ENCODE measurements around the gene MYO18A.
A peak's percentile ranks its signal among the peaks of the same experiment; 100 is the strongest.
"Not testable (repeated sequence)": the region's sequence is repeated elsewhere in the genome, so short reads cannot be mapped to it uniquely, and the experiment has no call there.

MYO18A gene

GRCh38 chr17:29147228-29147627 lies 33.0 kb downstream of the MYO18A start:
- not testable (repeated sequence) for DNase-seq (ENCODE audit: low read depth)

- DNase-seq (ENCODE audit: low read depth) = no peak
Observed at GRCh38 chr17:29146369-29146972, 33.7 kb downstream of the MYO18A start.

GRCh38 chr17:29145289-29146073 lies 34.7 kb downstream of the MYO18A start:
- peak; percentile 86 for DNase-seq (ENCODE audit: low read depth)

- peak; percentile 67 for DNase-seq (ENCODE audit: low read depth)
Observed at GRCh38 chr17:29143894-29144293, 36.3 kb downstream of the MYO18A start.

GRCh38 chr17:29141514-29141876 lies 38.7 kb downstream of the MYO18A start:
- DNase-seq (ENCODE audit: low read depth) = no peak

DNA sequence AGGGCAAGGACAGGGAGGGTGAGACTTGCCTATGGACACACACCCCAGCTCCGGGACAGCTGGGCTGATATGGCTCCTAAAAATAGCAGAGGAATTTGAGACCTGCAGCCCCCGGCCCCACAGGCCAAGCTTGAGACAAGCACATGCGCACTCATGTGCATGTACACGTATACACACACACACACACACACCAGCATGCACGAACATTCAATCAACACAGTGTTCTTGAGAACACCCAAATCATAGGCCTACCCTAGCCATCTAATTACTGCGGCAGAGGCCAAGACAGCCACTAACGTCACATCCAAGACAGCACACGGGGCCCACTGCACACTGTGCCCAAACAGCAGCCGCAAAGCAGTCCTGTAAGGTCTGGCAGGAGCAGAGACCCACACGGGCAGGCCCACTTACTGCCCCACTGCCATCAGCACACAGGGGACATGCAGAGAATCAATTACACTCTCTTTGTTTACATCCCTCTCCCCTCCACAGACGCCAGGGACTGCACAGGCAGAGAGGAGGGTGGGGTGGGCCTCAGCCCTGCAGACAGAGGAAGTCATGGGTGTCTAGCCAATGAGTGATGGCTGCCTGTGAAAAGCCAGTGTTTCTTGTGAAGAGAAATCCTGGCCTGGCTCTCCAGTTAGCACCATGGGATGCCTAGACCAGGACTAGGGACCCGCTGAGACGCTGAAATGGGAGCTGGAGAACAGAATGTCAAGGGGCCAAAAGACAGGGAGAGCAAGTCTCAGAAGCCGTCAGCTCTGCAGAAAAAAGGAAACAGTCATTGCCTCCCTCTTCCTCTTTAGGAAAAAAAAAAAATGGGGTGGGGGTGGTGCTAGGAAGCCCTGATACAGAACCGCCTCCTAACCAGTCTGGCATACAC lies 39.3 kb downstream of the MYO18A start:
- no peak for DNase-seq (ENCODE audit: low read depth)

- peak; percentile 85 for DNase-seq (ENCODE audit: low read depth)
Observed at GRCh38 chr17:29140051-29140621, 40.1 kb downstream of the MYO18A start.

DNA sequence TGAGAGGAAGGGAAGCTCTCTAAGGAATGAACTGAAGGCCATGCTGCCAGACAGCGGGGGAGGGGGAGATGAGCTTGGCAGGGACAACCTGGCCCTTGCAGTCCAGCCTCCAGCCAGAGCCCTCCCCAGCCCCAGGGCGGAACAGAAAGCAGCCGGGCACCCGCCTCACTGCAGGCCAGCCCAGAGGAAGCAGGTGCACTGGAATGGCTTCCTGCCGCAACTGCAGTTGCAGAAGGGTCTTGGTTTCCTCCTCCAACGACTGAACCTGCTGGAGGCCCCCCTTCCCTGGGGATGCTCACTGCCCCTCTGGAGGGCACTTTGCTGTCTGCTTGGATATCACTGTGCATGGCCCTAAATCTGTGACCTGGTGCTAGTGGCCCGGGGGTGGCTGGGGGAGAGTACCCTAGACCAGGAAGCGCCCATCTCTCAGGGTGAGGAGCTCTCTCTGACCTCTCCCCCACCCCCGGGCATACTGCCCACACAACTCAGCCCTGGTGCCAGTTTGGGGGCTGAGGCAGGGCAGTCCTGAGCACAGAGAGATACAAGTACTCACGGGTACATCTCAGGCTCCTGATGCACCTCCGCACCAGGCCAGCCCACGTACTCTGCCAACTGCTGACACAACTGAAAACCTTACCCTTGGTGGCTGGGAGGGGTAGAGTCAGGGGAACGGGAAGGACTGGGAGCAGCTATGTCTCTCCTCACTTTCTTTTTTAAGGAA lies 41.1 kb downstream of the MYO18A start:
- DNase-seq (ENCODE audit: low read depth) = no peak

- DNase-seq (ENCODE audit: low read depth) = peak; percentile 82
Observed at GRCh38 chr17:29138184-29138955, 41.8 kb downstream of the MYO18A start.

- DNase-seq (ENCODE audit: low read depth) = peak; percentile 90
Observed at GRCh38 chr17:29136998-29137730, 43.0 kb downstream of the MYO18A start.

DNA sequence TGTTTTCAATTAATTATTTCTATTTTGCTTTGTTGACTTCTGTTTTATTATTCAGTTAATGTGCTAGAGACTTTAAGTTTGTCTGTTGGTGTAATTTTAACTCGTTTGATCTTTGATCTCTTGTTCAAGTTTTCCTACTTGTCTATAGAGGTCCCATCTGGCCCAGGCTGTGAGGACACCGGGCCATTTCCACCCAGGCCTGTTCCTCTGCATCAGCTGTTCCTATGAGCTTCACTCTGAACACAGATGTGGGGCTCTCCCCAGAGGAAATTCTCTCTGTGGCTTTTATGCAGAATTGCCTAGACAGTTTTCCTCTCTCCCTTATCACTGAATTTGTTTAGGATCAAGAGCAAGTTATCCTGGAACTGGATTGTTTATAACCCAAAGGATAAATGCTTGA lies 44.7 kb downstream of the MYO18A start:
- DNase-seq (ENCODE audit: low read depth) = no peak

DNA sequence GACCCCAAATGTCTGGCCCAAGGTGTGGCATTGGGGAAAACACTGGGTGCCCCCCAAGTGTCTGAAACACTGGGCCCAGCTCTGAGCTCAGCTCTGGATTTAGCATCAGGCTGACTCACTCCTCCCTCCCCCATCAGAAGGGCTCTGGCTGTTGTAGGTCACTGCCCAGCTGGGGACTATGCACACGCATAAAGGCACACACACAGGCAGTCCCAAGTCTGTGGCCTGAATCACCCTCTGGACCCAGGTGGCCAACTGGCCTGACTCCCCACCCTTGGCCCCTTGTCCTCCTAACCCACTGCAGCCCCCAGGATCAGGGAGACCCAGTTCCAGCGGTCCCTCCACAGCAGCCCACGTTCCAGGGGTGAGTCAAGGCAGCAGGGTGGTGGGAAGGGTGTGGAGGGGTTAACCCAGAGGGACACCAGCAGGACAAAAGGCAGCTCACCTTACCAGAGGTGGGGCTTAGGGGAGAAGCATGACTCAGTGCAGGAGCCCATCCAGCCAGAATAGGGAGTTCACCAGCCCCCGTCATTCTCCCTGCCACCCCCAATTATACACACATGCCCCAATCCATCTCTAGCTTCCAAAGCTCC lies 47.0 kb downstream of the MYO18A start:
- peak; percentile 85 for DNase-seq (ENCODE audit: low read depth)

DNA sequence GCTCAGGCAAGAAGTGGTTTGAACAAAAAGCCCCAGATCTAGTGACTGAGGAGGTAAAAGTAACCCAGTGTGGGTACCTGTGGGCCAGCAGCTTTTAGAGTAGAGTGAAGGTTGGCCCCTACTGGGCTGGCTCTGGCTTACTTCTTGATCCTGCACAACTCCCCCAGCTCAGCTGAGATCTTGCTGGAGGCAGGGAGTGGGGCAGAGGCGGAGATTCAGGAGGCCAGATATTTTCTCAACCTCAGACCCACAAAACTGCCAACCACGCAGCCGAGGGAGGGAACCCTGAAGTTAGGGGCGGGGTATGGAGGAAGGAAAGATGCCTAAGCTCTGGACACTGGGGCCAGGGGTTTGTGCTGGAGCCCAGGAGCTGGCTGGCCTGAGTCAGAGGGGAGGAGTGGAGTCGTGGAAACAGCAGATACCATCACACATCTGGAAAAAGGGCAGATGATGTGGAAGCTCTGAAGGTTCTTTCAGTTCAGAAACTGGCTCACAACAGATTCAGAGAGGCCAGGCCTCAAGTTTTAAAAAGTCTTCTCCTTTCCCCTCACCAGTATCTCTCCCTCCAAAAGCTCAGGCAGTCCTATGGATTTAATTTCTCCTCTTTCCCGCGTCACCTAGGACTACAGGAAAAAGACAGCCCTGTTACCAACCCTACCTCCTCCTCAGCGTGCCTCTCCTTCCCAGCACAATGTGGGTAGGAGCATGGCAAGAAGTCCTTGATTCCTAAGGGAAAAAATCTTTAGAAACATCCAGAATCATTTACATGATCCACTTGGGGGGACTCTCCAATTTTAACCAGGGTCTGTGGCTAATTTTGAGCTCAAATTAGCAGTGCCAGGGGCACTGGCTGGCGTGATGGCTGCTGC lies 48.1 kb downstream of the MYO18A start:
- peak; percentile 85 for DNase-seq (ENCODE audit: low read depth)

DNA sequence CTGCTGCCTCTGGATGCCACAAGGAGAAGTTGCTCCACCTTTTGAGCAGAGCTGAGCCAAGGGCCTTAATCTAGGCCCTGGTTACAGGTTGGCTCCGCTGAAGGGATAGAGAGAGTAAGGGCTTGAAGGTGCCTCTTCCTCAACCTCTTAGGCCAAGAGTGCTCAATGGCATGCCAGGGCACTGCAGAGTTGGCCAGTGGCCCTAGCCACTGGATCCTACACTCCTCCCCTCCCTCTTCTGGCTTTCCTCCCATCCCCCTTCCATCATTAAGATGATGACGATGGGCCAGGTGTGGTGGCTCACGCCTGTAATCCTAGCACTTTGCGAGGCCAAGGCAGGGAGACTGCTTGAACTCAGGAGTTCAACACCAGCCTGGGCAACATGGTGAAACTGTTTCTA lies 50.5 kb downstream of the MYO18A start:
- no peak for DNase-seq (ENCODE audit: low read depth)

DNA sequence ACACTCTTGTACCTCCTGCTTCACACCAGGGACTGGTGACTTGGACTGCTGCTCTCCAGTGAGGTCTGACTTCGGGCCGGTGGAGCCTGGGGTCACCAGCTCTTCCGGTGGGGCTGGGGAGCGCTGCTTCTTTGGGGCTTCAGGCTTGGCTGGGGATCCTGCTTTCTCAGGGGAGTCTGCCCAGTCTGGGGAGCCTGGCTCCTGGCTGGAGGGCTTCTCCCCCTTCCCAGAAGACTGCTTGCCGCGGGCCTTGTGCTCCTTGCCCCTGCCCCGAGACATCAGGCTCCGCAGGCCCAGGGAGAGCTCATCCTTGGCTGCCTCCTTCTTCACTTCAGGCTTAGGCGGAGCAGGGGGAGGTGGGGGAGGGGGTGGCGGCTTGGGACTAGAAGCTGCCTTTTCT lies 52.4 kb downstream of the MYO18A start:
- DNase-seq (ENCODE audit: low read depth) = no peak

DNA sequence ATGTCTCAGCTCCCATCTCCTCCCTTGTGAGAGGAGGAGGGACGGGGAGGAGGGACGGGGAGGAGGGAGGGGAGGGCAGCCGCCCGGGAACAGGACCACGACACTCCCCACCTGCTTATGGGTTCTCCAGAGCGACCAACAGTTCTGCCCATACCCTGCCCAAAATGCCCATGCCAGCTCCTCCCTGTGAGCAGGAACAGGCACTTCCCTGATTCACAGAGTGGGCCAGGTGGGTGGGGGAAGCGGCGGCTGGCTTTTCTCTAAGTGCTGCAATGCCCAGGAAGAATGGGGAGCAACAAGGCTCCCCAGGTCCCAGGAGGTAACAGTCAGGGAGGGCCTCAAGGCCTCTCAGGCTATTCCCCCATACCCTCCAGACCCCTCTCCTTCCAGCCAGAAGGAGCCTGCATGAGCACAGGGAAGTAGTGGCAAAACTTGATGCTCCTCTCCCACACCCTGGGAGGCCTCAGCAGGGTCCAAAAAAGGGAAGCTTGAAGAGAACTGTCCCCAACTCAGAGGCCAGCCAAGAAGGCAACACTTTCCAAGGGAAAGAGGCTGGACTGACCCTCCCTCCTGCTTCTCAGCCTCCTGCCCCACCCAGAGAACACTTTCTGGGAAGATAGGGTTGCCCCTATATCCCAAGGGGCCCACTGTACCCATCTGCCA lies 53.8 kb downstream of the MYO18A start:
- no peak for DNase-seq (ENCODE audit: low read depth)

DNA sequence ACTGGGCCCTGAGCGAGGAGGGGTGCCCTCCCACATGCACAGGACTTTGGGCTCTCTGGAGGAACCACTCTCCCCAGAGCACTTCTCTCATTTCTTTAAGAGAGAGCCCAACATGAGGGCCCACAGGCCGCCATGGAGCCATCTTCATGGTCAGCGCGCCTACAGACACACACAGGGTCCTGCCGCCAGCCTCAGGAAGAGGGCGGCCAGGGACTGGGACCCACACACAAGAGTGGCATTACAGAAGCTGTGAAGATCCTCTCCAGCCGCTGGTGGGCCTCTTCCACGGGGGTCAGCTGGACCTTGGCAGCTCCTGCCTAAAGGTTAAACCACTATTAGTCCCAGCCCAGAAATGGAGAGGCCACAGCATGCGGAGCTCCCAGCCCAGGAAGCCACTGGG lies 54.5 kb downstream of the MYO18A start:
- DNase-seq (ENCODE audit: low read depth) = no peak

DNA sequence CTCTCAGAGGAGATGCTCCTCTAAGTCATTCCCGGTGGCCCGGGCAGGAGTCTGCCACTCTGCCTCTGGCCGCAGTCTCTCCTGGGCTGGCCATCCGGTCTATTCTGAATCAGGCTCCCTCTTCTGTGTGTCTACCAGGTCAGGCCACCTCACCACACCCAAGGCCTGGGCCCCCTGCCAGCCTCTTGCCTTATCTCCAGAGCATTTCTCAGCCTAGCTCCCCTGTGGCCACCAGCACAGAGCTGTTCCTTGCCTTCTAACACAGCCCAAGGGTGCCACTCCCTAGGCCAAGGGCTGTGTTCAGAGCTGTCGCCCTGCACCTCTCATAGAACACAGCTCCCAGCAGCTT lies 55.3 kb downstream of the MYO18A start:
- peak; percentile 28 for DNase-seq (ENCODE audit: low read depth)
